ENCODE data around the gene MEIS1. TPM values are rescaled to one million over a fixed set of nuclear protein-coding genes. Genes with fewer than 3 reads are reported as not detected.

MEIS1 gene
- total RNA-seq, 1 donor, result 107 TPM

GRCh38 chr2:66495788-66496640 is 61.1 kb downstream of the MEIS1 start:
- TF ChIP-seq CTCF (IDR thresholded peaks at IDR 0.05; ENCODE audit: insufficient read depth, low read depth, low read length), result peak; percentile 30
- DNase-seq (ENCODE audit: low read depth), result peak; percentile 85
- no peak overlapping the region for H3K4me3 ChIP-seq (ENCODE audit: low read depth, low read length)

- no peak overlapping the region for H3K4me3 ChIP-seq (ENCODE audit: low read depth, low read length)
- no peak for DNase-seq (ENCODE audit: low read depth)
- no peak for TF ChIP-seq CTCF (IDR thresholded peaks at IDR 0.05; ENCODE audit: insufficient read depth, low read depth, low read length)
Measured at GRCh38 chr2:66496670-66497420, 61.9 kb downstream of the MEIS1 start.

- no peak for DNase-seq (ENCODE audit: low read depth)
- no peak overlapping the region for H3K4me3 ChIP-seq (ENCODE audit: low read depth, low read length)
- no peak for TF ChIP-seq CTCF (IDR thresholded peaks at IDR 0.05; ENCODE audit: insufficient read depth, low read depth, low read length)
Measured at GRCh38 chr2:66497431-66498288, 62.7 kb downstream of the MEIS1 start.

- H3K4me3 ChIP-seq (ENCODE audit: low read depth, low read length), result no peak overlapping the region
- TF ChIP-seq CTCF (IDR thresholded peaks at IDR 0.05; ENCODE audit: insufficient read depth, low read depth, low read length), result no peak
- no peak for DNase-seq (ENCODE audit: low read depth)
Measured at GRCh38 chr2:66498289-66498975, 63.5 kb downstream of the MEIS1 start.

GRCh38 chr2:66501267-66501666 is 66.3 kb downstream of the MEIS1 start:
- no peak for DNase-seq (ENCODE audit: low read depth)
- no peak for TF ChIP-seq CTCF (IDR thresholded peaks at IDR 0.05; ENCODE audit: insufficient read depth, low read depth, low read length)
- no peak overlapping the region for H3K4me3 ChIP-seq (ENCODE audit: low read depth, low read length)

GRCh38 chr2:66506265-66506664 is 71.3 kb downstream of the MEIS1 start:
- no peak for DNase-seq (ENCODE audit: low read depth)
- no peak for TF ChIP-seq CTCF (IDR thresholded peaks at IDR 0.05; ENCODE audit: insufficient read depth, low read depth, low read length)
- no peak overlapping the region for H3K4me3 ChIP-seq (ENCODE audit: low read depth, low read length)

Measured in fibroblast of villous mesenchyme (primary cell).